ENCODE measurements around the gene MCUB.
"Not testable (repeated sequence)": the region's sequence is repeated elsewhere in the genome, so short reads cannot be mapped to it uniquely, and the experiment has no call there.

MCUB gene

GRCh38 chr4:109678472-109678871 is 118.4 kb downstream of the MCUB start:
- DNase-seq (ENCODE audit: low read depth in 2 of 2), result not testable (repeated sequence)

- DNase-seq (ENCODE audit: low read depth in 2 of 2), result not testable (repeated sequence)
Observed at GRCh38 chr4:109678925-109679324, 118.9 kb downstream of the MCUB start.

GRCh38 chr4:109682875-109683274 is 122.8 kb downstream of the MCUB start:
- no peak for DNase-seq (ENCODE audit: low read depth in 2 of 2)

GRCh38 chr4:109683621-109684253 is 123.7 kb downstream of the MCUB start:
- DNase-seq (ENCODE audit: low read depth in 2 of 2), result no peak

GRCh38 chr4:109684727-109685126 is 124.7 kb downstream of the MCUB start:
- no peak for DNase-seq (ENCODE audit: low read depth in 2 of 2)

- no peak for DNase-seq (ENCODE audit: low read depth in 2 of 2)
Observed at GRCh38 chr4:109690690-109691410, 130.8 kb downstream of the MCUB start.

GRCh38 chr4:109691411-109691920 is 131.4 kb downstream of the MCUB start:
- DNase-seq (ENCODE audit: low read depth in 2 of 2), result no peak

- no peak for DNase-seq (ENCODE audit: low read depth in 2 of 2)
Observed at GRCh38 chr4:109698656-109699055, 138.6 kb downstream of the MCUB start.

- DNase-seq (ENCODE audit: low read depth in 2 of 2), result no peak
Observed at GRCh38 chr4:109699553-109700225, 139.6 kb downstream of the MCUB start.

- no peak for DNase-seq (ENCODE audit: low read depth in 2 of 2)
Observed at GRCh38 chr4:109701566-109702410, 141.7 kb downstream of the MCUB start.

GRCh38 chr4:109702950-109703663 is 143.1 kb downstream of the MCUB start, which contains the start of gene CASP6:
CASP6 (minus strand) TSS chr4:109703445; CDS start chr4:109703395, 50 bp downstream.
- peak; percentile 56 to 58 for DNase-seq (ENCODE audit: low read depth in 2 of 2)

GRCh38 chr4:109703664-109704361 is 143.8 kb downstream of the MCUB start:
- no peak for DNase-seq (ENCODE audit: low read depth in 2 of 2)

- DNase-seq (ENCODE audit: low read depth in 2 of 2), result no peak
Observed at GRCh38 chr4:109708435-109708834, 148.4 kb downstream of the MCUB start.

- DNase-seq (ENCODE audit: low read depth in 2 of 2), result no peak
Observed at GRCh38 chr4:109708990-109709389, 148.9 kb downstream of the MCUB start.

GRCh38 chr4:109713500-109713899 is 153.5 kb downstream of the MCUB start:
- no peak for DNase-seq (ENCODE audit: low read depth in 2 of 2)

GRCh38 chr4:109718759-109719158 is 158.7 kb downstream of the MCUB start:
- no peak for DNase-seq (ENCODE audit: low read depth in 2 of 2)

- DNase-seq (ENCODE audit: low read depth in 2 of 2), result no peak
Observed at GRCh38 chr4:109719604-109720003, 159.6 kb downstream of the MCUB start.

GRCh38 chr4:109721033-109721432 is 161.0 kb downstream of the MCUB start:
- no peak for DNase-seq (ENCODE audit: low read depth in 2 of 2)

GRCh38 chr4:109722357-109722756 is 162.3 kb downstream of the MCUB start:
- DNase-seq (ENCODE audit: low read depth in 2 of 2), result no peak

GRCh38 chr4:109723110-109723509 is 163.1 kb downstream of the MCUB start:
- DNase-seq (ENCODE audit: low read depth in 2 of 2), result no peak

Measured in stimulated activated CD4-positive, alpha-beta T cell treated with anti-CD3 and anti-CD28 coated beads, Interleukin-4, amount 100 ng/mL, for 48 hours (primary cell).